Subcutaneous adipose tissue (tissue), 4 donors: ENCODE measurements around the gene LHFPL2. TPM values are rescaled to one million over a fixed set of nuclear protein-coding genes. Genes with fewer than 3 reads are reported as not detected.

ENCODE experiments used
- total RNA-seq, 4 donors: library from RNA; depleted of rRNA; stranded (reverse); fragments of >200 nt; gene quantifications; one replicate each; pipeline ENCODE4 v1.1.0, GENCODE V29; 2016
- TF ChIP-seq, protein P1 (sequence below): fragments of 450-650 bp; IDR thresholded peaks from one replicate; pipeline ENCODE4 v1.5.1; 2016; ENCODE audit warnings: low read depth, mild to moderate bottlenecking, control low read depth, antibody characterized with exemption, moderate library complexity

Gene LHFPL2
- total RNA-seq, 4 donors from 2014 or later = 18.5 to 104 (median 30.0) TPM

- TF ChIP-seq, protein P1, sequence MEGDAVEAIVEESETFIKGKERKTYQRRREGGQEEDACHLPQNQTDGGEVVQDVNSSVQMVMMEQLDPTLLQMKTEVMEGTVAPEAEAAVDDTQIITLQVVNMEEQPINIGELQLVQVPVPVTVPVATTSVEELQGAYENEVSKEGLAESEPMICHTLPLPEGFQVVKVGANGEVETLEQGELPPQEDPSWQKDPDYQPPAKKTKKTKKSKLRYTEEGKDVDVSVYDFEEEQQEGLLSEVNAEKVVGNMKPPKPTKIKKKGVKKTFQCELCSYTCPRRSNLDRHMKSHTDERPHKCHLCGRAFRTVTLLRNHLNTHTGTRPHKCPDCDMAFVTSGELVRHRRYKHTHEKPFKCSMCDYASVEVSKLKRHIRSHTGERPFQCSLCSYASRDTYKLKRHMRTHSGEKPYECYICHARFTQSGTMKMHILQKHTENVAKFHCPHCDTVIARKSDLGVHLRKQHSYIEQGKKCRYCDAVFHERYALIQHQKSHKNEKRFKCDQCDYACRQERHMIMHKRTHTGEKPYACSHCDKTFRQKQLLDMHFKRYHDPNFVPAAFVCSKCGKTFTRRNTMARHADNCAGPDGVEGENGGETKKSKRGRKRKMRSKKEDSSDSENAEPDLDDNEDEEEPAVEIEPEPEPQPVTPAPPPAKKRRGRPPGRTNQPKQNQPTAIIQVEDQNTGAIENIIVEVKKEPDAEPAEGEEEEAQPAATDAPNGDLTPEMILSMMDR = no peak
Measured at GRCh38 chr5:78621291-78621738, 27.3 kb downstream of the LHFPL2 start.

DNA sequence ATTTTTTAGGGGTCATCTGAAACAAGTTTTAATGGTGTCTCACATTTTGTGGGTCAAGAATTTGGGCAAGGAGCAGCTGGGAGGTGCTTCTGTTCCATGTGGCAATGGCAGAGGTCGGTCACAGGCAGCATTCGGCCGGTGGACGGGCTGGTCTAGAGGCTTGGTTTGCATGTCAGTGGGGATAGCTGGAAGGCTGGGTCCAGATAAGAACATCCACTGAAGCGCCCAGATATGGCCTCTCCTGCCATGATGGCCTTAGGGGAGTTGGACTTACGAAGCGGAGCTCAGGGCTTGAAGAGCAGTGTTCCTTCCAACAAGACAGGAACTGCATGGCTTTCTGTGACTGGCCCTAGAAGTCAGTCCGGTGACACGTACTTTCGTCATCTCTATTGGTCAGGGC lies 30.3 kb downstream of the LHFPL2 start:
- TF ChIP-seq, protein P1 = no peak

GRCh38 chr5:78615697-78616096 lies 32.9 kb downstream of the LHFPL2 start:
- TF ChIP-seq, protein P1 = no peak

- TF ChIP-seq, protein P1 = no peak
Measured at GRCh38 chr5:78614816-78615215, 33.8 kb downstream of the LHFPL2 start.

DNA sequence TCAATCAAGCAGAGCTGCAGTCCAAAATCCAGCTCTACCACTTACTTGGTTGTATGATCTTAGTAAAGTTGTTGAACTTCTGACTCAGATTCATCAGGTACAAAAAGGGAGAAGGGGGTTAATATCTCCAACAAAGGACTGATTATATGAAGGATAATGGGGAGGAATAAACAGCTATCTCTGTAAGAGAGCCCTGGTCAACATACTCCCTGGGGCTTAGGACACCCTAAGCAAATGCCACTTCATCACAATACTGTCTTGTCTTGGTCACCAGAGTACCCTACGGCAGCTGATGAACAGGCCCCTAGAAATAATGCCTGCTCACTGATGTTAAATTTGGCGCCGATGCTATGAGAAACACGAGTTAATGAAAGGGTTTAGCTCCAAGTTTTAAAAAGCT lies 34.8 kb downstream of the LHFPL2 start:
- TF ChIP-seq, protein P1 = no peak

DNA sequence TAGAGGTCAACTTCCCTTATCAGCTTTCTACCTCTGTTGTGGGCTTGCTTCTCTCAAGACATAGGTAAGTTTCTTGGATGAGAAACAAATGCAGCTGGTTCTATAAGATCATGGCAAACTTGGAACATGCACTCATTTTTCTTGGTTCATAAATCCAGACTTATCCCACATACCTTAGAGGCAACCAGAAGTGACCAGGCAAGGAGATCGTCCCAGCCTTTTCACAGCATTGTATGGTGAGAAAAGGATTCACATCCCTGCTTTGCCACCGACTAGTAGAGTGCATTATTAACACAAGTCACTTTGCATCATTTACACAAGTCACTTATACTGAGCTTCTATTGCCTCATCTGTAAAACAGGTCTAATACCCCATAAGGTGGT lies 35.4 kb downstream of the LHFPL2 start:
- TF ChIP-seq, protein P1 = no peak

- TF ChIP-seq, protein P1 = no peak
Measured at GRCh38 chr5:78612227-78613150, 36.1 kb downstream of the LHFPL2 start.
